CD14-positive monocyte (primary cell): Measurements from ENCODE around the gene SCN3B. TPM values are rescaled to one million over a fixed set of nuclear protein-coding genes. Genes with fewer than 3 reads are reported as not detected.
A peak's percentile ranks its signal among the peaks of the same experiment; 100 is the strongest.

Experiments used
- DNase-seq, 3 donors: peaks; one replicate each; pipeline ENCODE4 v3.0.0-alpha.2; 2011 to 2022
- H2AFZ ChIP-seq: 2 replicates; pipeline ENCODE4 v1.6.0; 2012; ENCODE audit warnings: mild to moderate bottlenecking, low read depth, low read length, inconsistent platforms; ENCODE audit not compliant: insufficient read depth, poor library complexity, severe bottlenecking
- H3K27ac ChIP-seq, 2 donors: 1 replicate in 1 of 2; 2 replicates in 1 of 2; pipeline ENCODE4 v1.5.1; 2012 to 2013; ENCODE audit warnings: low read length in 2 of 2, control low read depth in 1 of 2, inconsistent platforms in 1 of 2, low read depth in 1 of 2, mild to moderate bottlenecking in 1 of 2
- H3K27me3 ChIP-seq, 2 donors: one replicate each; pipeline versions ENCODE4 v1.6.0 to v1.6.1; 2011 to 2013; ENCODE audit warnings: low read length in 2 of 2; ENCODE audit not compliant: control insufficient read depth in 2 of 2, insufficient read depth in 2 of 2
- H3K36me3 ChIP-seq, 2 donors: replicated peaks in 1 of 2; 1 replicate in 1 of 2; 2 replicates in 1 of 2; pipeline versions ENCODE4 v1.5.1 to v1.6.1; 2012 to 2013; ENCODE audit warnings: low read length in 2 of 2, control low read depth in 1 of 2, inconsistent platforms in 1 of 2, mild to moderate bottlenecking in 1 of 2; ENCODE audit not compliant: insufficient read depth in 2 of 2, control insufficient read depth in 1 of 2
- H3K4me1 ChIP-seq, 2 donors: 1 replicate in 1 of 2; 2 replicates in 1 of 2; pipeline versions ENCODE4 v1.5.1 to v1.6.1; 2012 to 2013; ENCODE audit warnings: low read length in 2 of 2, control low read depth in 1 of 2, inconsistent platforms in 1 of 2, mild to moderate bottlenecking in 1 of 2, moderate library complexity in 1 of 2; ENCODE audit not compliant: insufficient read depth in 2 of 2, control insufficient read depth in 1 of 2
- H3K4me2 ChIP-seq: replicated peaks from 2 replicates; pipeline ENCODE3; 2012; ENCODE audit warnings: low read length, moderate library complexity, mild to moderate bottlenecking; ENCODE audit not compliant: poor library complexity, severe bottlenecking; ENCODE audit errors: extremely low read depth
- H3K4me3 ChIP-seq, 3 experiments: fragments of 200-600 bp in 1 of 3; sonication (generic) in 1 of 3; replicated peaks in 1 of 3; 1 replicate in 2 of 3; 2 replicates in 1 of 3; pipeline ENCODE4 v1.5.1; 2011 to 2013; ENCODE audit warnings: low read length in 3 of 3, mild to moderate bottlenecking in 3 of 3, control low read depth in 2 of 3, low read depth in 2 of 3, inconsistent platforms in 1 of 3, moderate library complexity in 1 of 3
- H3K79me2 ChIP-seq: 2 replicates; pipeline ENCODE4 v1.6.0; 2012; ENCODE audit warnings: mild to moderate bottlenecking, control low read depth, inconsistent platforms, low read length, moderate library complexity; ENCODE audit not compliant: insufficient read depth
- H3K9ac ChIP-seq: 2 replicates; pipeline ENCODE4 v1.6.0; 2017; ENCODE audit warnings: low read length, mild to moderate bottlenecking; ENCODE audit not compliant: insufficient read depth, poor library complexity, severe bottlenecking
- H3K9me3 ChIP-seq, 2 donors: replicated peaks in 1 of 2; 1 replicate in 1 of 2; 2 replicates in 1 of 2; pipeline versions ENCODE4 v1.5.1 to v1.6.1; 2012 to 2013; ENCODE audit warnings: low read length in 2 of 2, control low read depth in 1 of 2; ENCODE audit not compliant: control insufficient read depth in 1 of 2, insufficient read depth in 1 of 2
- H4K20me1 ChIP-seq: 2 replicates; pipeline ENCODE4 v1.6.0; 2012; ENCODE audit warnings: mild to moderate bottlenecking, low read length, control low read depth, moderate library complexity; ENCODE audit not compliant: insufficient read depth
- H3K27ac Mint-ChIP-seq, 7 donors: one replicate each; pipeline ENCODE4 v1.8.0; 2020; ENCODE audit warnings: mild to moderate bottlenecking in 7 of 7, mixed read lengths in 7 of 7, moderate library complexity in 6 of 7, inconsistent platforms in 2 of 7
- H3K27me3 Mint-ChIP-seq, 3 donors: one replicate each; pipeline ENCODE4 v1.8.0; 2021 to 2022; ENCODE audit warnings: low read depth in 3 of 3, mild to moderate bottlenecking in 3 of 3, mixed read lengths in 3 of 3, moderate library complexity in 3 of 3, inconsistent platforms in 1 of 3
- H3K36me3 Mint-ChIP-seq, 2 donors: one replicate each; pipeline ENCODE4 v1.8.0; 2020; ENCODE audit warnings: mixed read lengths in 2 of 2, inconsistent platforms in 1 of 2, mild to moderate bottlenecking in 1 of 2
- H3K4me1 Mint-ChIP-seq: one replicate; pipeline ENCODE4 v1.8.0; 2020; ENCODE audit warnings: mild to moderate bottlenecking, mixed read lengths
- H3K4me3 Mint-ChIP-seq, 2 donors: one replicate each; pipeline ENCODE4 v1.8.0; 2020; ENCODE audit warnings: mild to moderate bottlenecking in 2 of 2, mixed read lengths in 2 of 2, moderate library complexity in 1 of 2
- H3K9me3 Mint-ChIP-seq, 7 donors: one replicate each; pipeline ENCODE4 v1.8.0; 2020 to 2022; ENCODE audit warnings: mixed read lengths in 7 of 7, mild to moderate bottlenecking in 6 of 7, moderate library complexity in 6 of 7, inconsistent platforms in 2 of 7
- CTCF ChIP-seq: fragments of 200-600 bp; IDR thresholded peaks from one replicate; pipeline ENCODE4 v1.8.0; 2022; ENCODE audit warnings: antibody characterized with exemption, mild to moderate bottlenecking
- WGBS: methylation state at CpG from one replicate; pipeline ENCODE4 v1.1.5; 2013; ENCODE audit warnings: missing lambda C conversion rate; ENCODE audit not compliant: insufficient coverage; 5-methylcytosine and 5-hydroxymethylcytosine counted together
- intact Hi-C, 2 donors: fragments of 100-400 bp; cut with micrococcal nuclease; formaldehyde crosslinking; loops; one replicate each; pipeline versions ENCODE4 v1.15.0 to v1.15.1; 2023
- polyA plus RNA-seq, 3 donors: library from polyadenylated mRNA; depleted of rRNA in 1 of 3; unstranded in 2 of 3; stranded (reverse) in 1 of 3; fragments of 300-500 nt in 2 of 3; fragments of >200 nt in 1 of 3; fragmentation: Illumina TruSeq in 2 of 3; gene quantifications; 1 replicate in 2 of 3; 2 replicates in 1 of 3; pipeline ENCODE4 v1.2.3, GENCODE V29; 2012 to 2021

Gene SCN3B
- polyA plus RNA-seq, 3 donors = not detected

GRCh38 chr11:123624974-123625373 is 29.4 kb downstream of the SCN3B start:
- Histone ChIP-seq H3K4me2 (no peak overlapping the region), H4K20me1 (no peaks in the 10 kb centered on the region), H3K27me3 (no peaks in the 10 kb centered on the region), H2AFZ (no peak overlapping the region), H3K27ac (no peak overlapping the region), H3K4me1 (no peaks in the 10 kb centered on the region), H3K36me3 (peaks cover 22 to 73% of the 10 kb centered on the region in 2 donors), H3K9ac (no peak overlapping the region), H3K4me3 (no peak overlapping the region), H3K79me2 (no peaks in the 10 kb centered on the region), H3K9me3 (no peaks in the 10 kb centered on the region)
- no peak for TF ChIP-seq CTCF
- intact Hi-C loops = no loop called here
- WGBS = no CpG with 5 or more reads among the region's 2 CpGs
- Mint-ChIP-seq H3K36me3 (peaks cover 59 to 61% of the 10 kb centered on the region in 2 donors), H3K27me3 (peaks cover 0 to 3% (median under 1%) of the 10 kb centered on the region in 3 donors), H3K9me3 (no peaks in the 10 kb centered on the region), H3K27ac (no peak overlapping the region), H3K4me1 (no peaks in the 10 kb centered on the region), H3K4me3 (no peak overlapping the region)
- no peak for DNase-seq

- Histone ChIP-seq H3K36me3 (peaks cover 45 to 97% of the 10 kb centered on the region in 2 donors), H3K9me3 (no peaks in the 10 kb centered on the region), H2AFZ (no peak overlapping the region), H3K4me2 (no peak overlapping the region), H3K79me2 (no peaks in the 10 kb centered on the region), H3K27me3 (no peaks in the 10 kb centered on the region), H3K9ac (no peak overlapping the region), H3K4me1 (no peaks in the 10 kb centered on the region), H4K20me1 (no peaks in the 10 kb centered on the region), H3K27ac (no peak overlapping the region), H3K4me3 (no peak overlapping the region)
- Mint-ChIP-seq H3K9me3 (no peaks in the 10 kb centered on the region), H3K27ac (peak overlapping the region in 1 of 7 donors; percentile 42), H3K4me1 (no peaks in the 10 kb centered on the region), H3K36me3 (peaks cover 83% of the 10 kb centered on the region in 2 donors), H3K4me3 (no peak overlapping the region), H3K27me3 (no peaks in the 10 kb centered on the region)
- WGBS = 80% methylated on average over 1 of the region's 9 CpGs
- no peak for TF ChIP-seq CTCF
- intact Hi-C loops = no loop called here
- no peak for DNase-seq
Observed at GRCh38 chr11:123622576-123622975, 31.8 kb downstream of the SCN3B start.
